Cerebellar nuclear complex (tissue), 1 donor: Measurements from ENCODE around the gene RAD51B.

Experiments used
- DNase-seq, 2 experiments: peaks; one replicate each; lab custom pipeline; 2025; lab: John Stamatoyannopoulos, UW

The RAD51B gene

DNA sequence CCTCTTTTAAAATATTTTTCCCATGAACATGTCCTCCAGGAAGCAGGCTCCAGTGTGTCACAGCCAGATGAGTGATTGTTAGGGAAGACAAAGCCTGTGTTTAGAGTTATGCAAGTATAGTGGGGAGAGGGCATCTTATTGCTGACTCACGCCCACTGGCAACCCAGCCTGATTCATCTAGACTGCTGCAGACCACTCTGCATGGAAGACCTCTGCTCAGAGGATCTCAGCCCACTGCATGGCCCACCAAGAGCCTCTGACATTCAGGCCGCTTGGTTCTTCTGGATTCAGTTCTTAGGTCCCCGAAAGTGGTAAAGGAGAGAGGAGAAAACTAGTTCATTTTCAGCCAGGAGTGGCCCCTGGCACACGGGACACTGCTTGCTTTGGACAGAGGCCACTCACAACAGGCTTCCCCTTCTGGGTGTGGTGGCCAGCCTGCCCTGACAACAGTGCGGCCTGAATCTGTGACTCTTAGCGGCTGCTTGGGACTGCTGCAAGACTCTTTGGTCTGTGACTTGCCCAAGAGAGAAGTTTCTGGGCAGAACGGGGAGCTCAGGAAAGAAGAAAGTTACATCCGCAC, 707.0 kb downstream of the RAD51B start:
- no peak for DNase-seq

DNA sequence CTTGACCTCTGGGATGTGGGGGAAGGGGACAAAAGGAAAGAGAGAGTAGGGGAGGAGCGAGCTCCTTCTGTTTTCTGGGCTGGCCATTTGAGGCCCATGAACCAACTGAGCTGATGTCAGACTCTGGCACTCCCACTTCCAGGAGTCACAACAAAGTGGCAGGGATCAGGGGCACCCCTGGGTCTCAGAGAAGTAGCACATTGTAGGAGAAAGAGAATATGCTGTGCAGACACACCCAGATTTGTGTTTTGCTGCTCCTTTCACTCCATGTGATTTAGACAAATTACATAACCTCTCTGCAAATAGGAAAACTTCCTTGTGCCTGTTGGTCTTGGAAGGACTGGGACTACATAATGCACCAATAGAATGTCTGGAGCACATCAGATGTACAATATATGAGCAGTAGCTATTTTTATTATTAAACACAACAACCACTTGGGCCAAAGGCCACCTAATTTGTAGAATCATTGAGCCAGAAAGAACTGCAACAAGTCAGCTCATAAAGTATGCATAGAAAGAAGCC, 707.8 kb downstream of the RAD51B start:
- no peak for DNase-seq

DNA sequence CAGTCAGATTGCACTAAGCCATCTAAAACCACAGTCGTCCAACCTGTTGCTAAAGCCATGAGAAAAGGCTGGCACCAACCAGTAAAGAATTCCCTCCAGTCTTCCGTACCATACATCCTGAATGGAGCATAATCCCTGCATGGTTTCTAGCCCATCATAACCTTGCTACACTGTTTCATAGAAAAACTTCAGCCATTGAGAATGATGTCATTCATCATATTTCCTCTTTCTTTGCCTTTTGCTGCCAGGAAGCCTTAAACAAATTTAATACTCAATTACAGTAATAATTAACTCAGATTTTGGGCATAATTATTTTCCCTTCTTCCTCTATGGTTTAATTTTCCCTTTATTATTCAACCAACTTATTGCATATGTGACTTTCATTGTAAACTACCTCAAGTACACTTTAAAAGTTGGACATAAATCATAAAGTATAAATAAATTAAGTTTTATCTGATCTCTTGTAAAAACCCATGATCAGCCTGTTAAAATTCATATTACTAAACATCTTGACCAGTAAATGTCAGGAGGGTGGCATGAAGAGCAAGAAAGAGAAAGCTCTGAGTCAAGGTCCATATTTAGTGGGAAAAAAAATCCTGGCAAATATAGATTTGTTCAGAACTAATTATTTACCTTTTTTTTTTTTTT, 708.6 kb downstream of the RAD51B start:
- no peak for DNase-seq

DNA sequence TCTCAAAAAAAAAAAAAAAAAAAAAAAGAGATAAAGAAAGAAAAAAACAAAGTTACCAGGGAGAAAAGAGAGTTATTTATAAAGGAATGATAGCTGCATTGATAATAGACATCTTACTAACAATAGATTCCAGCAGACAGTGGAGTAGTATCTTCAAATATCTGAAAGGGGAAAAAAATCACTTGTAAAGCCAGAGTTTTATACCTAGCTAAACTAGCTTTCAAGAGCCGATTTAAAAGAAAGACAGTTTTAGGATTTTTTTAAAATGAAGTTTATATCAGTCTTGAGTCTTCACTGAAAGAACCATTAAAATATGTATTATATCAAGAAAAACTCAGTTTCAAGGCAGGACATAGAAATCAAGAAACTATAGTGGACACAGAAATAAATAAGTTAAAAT, 710.9 kb downstream of the RAD51B start:
- no peak for DNase-seq

DNA sequence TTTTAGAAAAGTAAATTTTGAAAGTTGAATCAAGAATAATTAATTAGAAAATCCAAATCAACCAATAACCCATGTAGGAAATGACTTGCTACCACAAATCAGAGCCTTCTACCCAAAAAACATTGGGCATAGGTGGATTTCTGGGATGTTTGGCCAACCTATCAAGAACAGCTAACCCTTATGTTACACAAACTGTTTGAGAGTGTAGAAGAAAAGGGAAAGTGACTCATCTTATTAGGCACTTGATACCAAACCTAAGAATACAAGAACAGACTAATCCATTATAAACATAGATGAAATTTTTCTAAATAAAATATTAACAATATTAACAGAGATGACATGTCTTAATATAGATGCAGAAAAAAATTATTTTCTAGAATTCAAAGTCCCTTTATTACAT, 712.9 kb downstream of the RAD51B start:
- no peak for DNase-seq

DNA sequence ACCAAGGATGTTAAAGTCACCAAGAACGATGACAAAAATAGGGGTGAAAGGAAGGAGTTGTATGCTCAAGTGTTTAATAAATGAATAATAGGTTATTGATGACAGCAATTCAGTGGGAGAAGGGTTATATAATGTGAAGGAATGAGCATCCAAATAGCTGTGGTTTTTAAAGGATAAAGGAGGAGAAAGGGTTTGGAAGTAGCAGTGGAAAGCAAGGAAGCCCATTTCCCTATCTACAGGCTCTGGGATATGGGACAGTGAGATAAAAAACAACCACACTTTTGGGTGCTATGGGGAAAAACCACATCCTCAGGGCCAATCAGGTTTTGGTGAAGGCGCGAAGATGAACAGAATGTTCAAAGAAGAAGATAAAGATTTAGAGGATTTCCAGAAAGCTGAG, 714.7 kb downstream of the RAD51B start:
- no peak for DNase-seq

DNA sequence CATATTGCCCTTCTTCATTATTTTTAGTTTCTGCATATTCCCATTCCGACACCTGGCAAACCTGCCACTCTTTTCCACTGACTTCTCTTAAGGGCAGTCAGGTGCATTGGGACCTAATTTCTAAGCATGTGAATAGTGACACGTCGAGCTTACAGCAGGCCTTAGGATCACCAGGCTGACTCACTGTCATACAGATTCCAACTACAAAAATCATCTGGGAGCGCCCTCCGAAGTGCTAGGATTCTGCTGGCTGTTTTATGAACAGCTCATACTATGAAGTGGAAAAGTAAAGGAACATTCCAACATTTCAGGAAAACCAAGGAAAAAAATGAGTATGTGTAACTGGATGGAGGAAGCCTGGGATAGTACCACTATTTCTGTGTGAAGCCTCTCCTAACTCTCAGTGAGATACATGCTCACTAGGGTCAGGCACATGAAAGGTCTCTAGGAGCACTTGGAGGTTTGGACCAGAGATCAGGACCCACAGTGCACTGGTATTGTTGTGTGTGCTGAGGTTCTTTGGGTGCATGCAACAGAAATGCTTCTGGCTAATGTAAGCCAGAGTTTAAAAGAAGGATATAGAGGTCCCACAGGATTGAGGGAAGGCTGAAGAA, 715.9 kb downstream of the RAD51B start:
- no peak for DNase-seq

DNA sequence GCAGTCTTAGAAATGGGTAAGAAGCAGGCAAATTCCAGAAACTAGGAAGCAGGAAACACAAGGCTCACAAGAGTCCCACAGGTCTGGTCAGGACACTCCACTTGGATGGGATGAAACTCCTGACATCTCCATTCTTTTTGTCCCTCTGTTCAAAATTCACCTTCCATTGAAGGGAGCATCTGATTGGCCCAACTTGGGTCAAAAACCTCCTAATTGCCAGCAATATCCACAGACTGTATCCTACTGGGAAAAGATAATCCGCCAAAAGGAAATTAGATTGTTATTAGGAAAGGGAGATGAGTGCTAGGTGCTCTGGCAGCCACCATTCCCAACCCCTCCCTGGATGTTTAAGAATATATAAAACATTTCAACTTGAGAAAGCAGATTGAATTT, 716.4 kb downstream of the RAD51B start:
- DNase-seq = no peak

DNA sequence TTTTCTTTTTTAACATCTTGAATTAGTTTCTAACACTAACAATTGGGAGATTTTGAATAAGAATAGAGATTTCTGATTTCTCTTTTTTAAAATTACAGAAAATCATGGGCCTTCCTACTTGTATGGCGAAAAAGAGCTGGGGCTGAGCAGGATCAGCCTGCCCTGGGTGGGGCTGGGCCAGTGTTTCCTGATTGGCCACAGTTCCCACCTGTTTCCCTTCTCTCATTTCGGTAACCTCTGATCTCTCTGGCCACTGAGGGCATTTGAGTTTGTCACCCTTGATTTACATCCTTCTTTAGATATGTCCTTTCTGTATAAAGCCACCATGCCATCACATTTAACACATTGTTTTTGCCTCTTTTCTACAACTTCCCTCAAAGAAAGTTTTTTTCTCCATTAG, 719.1 kb downstream of the RAD51B start:
- no peak for DNase-seq

DNA sequence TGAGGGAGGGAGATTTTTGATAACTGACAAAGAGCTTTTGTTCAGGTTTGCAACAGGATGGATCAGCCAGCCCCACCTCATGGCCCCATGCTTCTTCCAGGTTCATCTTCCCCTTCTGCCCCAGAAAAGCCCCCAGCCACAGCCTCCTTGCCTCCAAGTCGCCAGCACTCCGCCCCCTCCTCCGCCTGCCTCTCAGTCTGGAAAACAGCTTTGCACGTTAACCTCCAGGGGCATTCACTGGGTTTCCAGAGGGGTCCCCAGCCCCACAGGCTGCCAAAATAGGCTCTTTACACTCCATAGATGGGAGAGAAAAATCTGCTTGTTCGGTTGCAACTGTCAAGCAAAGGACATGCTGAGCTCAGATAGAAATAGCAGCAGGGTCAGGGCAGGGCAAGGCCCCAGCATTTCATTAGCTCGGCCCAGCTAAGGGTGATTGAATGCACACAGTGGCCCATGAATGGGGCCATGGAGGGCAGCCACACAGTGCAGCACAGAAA, 719.7 kb downstream of the RAD51B start:
- no peak for DNase-seq

DNA sequence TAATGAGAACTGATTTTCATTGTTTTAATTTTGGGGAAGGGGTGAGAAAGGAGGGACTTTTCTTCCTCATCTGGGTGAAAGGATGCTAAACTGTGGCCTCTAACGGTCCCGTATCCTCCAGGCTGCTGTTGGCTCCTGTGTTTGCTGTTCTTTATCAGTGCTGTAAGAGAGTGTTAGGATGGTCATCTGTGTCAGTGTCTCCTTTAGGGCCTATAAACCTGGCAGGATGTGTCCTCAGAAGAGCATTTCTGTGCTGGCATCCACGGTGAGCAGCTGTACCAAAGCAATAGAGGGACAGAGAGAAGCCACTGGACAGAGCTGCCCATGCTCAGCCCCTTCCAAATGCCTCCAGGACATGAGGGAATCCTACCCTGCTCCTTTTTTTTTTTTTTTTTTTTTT, 720.2 kb downstream of the RAD51B start:
- DNase-seq = no peak

DNA sequence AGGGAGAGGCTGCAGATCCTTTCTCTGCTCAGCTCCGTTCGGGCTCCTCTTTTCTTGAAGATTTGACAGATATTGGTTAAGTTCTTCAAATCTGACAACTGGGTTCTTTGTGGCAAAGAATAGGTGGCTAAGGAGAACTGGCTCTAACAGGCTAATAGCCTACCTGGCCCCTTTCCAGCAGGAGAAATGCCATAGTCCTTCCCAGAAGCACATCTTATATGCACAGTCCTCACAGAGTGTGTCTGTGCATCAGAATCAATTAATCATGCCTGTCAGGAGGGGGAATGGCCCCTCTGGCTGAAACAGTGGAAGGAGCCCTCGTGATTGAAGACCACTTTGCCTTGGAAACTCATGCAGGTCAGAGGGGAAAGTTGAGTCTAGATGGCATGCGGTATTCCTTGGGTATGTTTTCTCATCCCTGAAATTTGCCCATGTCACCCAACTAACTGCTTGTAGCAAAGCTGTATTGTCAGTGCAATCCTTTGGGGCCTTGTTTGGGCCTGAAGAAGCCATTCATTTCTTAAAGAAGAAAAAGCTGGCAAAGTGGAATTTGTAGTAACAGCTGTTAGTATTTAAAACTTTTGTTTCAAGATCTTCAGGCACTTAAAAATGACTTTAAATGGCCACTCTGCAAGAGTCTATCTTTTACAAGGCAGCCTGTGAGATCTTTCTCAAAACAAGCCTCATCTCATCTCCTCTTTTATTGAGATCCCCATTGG, 721.8 kb downstream of the RAD51B start:
- no peak for DNase-seq

DNA sequence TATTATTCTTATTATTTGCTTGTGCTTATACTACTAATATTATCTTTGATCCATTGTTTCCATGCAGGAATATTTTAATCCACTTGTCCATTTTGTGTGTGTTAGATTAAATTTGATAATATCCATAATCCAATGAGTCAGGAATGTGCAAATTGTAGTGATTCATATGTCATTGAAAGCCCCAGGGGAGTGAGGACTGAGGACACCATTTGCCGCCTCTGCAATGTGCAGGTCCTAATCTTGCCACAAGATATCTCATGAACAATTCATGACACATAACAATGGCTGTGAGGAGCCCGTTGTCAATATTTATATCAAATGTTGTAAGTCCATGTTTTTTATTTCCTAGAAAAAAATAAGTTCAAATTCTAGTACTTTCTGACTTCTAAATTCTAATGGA, 722.8 kb downstream of the RAD51B start:
- no peak for DNase-seq

DNA sequence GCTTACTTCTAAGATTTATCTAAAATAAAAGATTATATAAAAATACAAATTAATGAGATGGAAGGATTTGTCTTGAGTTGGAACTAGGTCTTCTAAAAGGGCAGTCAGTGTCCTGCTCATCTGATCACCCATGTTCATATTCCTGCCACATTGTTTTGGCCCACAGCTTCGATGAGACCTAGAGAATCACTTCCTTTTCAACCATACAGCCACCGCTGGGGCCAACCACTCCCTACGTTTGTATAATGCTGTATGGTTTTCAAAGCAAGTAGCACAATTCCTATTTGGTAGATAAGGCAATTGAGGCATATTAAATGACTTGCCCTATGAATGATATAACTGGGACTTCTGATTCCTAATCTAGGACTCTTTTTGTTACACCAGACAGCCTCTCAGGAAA, 723.9 kb downstream of the RAD51B start:
- no peak for DNase-seq

DNA sequence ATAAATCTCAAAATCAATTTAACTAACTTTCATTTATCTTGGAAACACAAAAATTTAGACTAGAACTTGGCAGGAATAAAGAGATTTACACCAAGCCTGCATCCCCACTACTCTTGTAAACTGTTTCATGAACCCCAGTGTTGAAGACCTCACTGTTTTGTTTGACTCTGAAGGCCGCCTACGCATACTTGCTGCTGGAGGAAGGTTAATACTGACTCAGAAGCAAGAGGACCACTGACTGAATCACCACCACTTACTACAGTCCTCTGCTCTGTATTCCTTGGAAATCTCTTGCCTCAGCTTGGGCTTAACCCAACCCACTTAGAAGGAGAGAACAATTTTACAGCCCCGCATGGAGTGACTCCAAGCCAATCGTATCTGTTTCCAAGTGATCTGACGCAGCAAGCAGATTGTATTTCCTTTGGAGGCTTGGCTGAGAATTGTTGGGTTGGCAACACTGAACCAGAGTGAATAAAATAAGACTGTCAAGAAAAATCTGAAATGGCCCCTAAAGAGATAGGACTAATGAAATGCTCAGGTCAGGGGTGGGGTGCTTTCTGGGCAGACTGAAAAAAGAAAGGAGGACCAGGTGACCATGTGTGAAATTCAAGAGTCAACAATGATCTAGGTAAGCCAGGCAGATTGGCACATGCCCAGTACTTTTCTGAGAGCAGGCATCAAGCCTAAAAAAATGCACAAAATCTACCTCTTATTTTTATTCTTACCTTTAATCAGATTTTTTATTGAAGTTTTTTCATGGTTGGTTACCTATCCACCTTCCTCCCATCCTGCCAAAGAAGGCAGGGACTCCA, 724.7 kb downstream of the RAD51B start:
- no peak for DNase-seq

DNA sequence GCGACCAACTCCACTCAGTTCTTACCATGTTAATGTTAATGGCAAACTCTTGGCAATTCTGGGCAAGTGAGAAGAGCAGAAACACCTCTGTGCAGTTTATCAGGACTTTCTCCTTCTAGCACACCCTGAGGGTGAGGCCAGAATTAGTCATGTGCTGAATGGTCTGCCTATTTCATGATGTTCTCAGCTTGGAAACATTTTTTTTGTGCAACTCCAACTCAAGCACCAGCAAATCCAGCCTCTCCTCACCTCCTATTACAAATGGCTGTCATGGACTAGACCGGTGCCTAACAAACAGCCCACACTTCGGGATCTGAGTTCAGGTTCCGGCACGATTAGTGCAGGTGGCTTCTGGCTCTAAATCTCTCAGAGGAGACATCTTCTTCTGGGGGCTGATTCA, 727.3 kb downstream of the RAD51B start:
- no peak for DNase-seq

DNA sequence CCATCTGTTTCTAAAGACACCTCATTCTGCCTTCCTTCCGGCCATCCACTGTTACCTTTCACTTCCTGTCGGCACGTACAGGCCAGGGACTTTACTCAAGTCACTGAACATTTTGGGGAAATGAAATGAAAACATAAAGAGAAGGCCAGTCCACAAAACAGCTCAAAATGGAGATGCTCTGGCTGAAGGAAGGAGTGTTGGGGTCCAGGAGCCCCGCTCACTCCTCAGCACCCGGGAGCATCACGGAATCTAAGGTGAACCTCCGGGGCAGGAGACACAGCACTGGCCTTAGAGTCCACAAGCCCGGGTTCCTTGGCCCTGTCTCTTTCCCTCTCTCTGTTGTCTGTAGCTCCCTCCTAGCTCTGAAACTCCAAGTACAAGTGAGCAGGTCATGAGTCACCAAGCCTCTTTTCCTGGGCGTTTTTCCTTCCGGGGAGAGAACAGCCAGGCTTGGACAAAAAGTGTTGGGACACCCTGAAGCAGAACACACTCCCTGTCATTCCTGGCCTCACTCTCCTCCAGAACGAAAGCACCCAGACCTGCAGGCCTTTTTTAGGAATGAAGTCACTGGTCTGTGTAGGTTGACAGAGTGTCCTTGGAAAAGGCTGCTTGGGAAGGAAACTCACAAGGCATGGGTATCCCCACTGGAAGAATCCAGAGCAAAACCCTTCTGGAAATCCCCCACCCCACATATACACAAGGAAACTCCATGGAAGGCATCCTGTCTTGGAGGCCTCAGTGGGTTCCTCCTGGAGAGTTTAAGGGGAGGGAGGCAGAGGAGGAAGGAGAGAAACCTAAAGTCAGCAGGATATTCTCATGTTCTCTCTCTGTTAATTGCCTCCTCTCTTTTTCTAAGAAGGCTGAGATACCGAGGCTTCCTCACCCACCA, 728.0 kb downstream of the RAD51B start:
- DNase-seq = no peak

DNA sequence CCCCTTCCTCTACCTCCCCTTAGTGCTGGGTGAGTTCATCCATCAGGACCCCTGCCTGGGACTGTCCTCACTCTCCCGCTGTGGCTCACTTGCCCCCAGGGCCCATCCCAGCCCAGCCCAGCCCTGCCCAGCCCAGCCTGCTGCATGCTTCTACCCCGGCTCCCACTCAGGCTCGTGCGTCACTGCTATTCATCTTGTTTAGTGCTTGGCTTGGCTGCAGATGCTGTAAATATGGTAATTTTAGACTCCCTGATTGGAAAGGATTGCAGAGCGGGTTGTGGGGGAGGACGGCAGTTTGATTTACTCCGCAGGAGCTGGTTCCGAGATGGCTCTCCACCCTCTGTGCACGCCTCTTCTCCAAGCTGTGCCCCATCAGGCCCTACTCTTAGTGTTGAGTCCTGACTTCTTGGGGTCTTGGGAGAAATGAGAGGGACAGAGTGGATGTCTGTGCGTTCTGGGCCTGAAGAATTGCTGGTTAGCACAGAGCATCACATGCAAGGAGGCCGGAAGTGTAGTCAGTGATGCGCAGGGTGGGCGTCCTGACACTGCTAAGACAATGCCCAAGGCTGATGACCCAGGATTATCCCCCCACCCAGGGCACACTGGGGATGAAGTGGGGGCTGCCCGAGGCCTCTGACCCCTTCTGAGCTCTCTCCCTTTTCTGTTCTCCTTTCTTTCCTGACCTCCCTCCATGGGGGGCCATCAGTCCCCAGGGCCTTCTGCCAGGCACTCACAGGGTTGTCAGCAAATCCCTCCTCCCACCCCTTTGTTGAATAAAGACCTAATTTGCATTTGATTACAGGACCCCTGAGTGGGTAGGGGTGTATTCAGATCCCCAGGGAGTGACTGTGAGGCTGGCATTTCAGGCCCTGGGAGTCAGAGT, 728.9 kb downstream of the RAD51B start:
- no peak for DNase-seq

DNA sequence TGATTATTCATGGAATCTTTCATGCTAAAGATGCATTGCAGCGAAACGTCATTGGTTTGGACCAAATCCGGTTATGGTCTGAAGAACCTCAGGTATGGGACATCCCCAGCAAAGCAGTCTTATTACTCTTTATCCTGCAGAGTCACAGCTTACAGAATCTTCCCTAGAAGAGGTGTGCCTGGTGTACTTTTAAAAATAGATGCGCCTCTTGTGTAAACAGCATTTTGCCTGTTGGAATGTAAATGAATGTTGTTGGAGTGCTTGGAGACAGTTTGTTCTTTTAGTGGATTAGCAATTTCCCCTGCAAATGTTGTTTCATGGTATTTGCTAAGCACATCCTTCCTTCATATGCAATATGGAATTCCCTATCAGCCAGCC, 730.7 kb downstream of the RAD51B start:
- DNase-seq = no peak
